ENCODE measurements around the gene HOXB3.
A peak's percentile ranks its signal among the peaks of the same experiment; 100 is the strongest.
"Not testable (repeated sequence)": the region's sequence is repeated elsewhere in the genome, so short reads cannot be mapped to it uniquely, and the experiment has no call there.

The HOXB3 gene

DNA sequence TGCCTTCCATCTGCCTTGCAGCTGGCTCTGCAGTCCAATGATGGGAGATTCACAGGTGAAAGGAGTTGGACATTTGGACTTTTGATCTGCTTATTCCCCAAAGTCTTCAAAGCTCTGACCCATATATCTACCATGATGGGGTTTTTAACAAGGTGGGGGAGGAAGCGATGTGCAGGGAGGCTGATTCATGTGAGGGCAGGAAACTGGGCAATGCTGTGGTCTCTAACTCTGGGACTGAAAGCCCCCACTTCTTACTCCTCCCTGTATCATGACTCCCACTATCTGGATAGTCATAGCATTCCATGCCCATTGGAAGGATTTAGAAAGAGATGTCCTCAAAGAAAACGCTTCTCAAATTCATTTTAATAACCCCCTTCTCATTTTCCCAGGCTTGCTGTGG is 75.6 kb downstream of the HOXB3 start:
- no peak for DNase-seq

DNA sequence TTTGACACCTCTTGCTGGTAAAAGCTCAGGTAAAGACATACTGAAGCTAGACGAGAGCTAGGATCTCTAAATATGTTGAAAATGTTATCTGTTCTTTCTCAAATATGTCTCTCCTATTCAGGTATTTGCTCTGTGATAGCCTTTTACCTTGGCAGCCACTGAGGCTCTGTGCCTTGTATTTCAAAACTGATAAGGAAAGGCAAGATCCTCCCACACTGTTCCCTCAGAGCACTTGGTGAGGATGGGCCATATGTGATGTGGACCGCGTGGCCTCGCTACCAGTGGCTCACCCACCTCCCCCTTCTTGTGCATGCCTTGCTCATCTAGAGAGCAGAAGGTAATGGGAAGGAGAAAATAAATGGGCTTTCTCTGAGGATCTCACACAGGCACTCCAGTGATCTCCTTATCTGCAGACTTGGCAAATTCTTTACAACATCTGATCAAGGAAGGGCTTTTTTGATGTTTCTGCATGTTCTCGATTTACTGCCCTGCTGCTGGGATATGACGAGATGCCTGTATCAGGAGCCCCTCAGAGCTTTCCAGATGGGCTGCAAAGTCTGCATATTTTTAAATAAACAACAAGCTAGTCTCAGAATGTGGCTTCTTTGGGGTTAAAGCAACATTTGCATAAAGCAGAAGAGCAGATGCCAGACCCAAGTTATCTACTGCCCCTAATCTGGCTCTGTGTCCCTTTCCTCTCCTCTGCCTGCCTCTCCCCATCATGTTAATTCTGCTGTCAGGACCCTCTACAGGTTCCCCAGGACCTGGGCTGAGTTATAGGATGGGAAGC is 76.2 kb downstream of the HOXB3 start:
- no peak for DNase-seq

DNA sequence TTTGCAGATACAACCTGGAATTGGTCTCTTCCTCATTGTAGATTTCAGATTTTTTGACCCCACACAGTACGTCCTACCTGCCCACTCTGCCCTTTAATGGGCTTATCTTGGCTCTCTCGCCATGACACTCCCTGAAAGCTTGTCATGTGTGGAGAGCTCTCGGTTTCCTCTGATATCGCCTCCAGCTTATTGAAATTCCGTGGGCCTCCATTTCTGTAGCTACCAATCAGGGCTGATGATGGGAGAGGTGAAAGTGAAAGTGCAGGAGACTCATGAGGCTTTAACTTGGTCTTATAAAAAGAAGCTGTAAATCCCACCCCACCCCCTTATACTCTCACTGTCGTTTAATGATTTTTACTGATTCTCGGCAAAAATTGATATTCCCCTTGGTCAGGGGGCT is 76.9 kb downstream of the HOXB3 start:
- DNase-seq = peak; percentile 29

DNA sequence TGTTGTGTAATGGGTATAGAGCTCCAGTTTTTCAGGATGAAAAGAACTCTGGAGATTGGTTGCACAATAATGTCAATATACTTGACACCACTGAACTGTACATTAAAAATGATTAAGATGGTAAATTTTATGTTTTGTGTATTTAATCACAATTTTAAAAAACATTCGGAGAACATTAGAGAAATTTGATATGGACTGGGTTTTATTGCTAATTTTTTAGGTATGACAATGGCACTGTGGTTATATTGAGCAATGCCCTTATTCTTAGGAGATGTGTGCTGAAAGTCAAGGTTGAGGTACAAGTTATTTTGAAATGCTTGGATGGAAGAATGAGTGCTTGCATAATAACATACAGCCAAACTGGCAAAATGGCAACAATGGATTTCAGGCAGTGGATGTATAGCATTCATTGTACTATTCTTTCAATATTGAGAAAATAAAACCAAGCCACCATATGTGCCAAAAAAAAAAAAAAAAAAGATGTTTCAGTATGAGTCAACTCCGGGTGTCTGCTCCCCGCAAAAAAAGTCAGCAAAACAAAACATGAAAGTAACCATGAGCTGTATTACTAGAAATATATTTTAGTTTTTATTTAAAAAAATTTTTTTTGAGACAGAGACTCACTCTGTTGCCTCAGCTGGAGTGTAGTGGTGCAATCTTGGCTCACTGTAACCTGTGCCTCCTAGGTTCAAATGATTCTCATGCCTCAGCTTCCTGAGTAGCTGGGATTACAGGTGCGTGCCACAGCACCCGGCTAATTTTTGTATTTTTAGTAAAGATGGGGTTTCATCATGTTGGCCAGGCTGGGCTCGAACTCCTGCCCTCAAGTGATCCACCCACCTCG is 79.1 kb downstream of the HOXB3 start:
- peak; percentile 47 for DNase-seq

DNA sequence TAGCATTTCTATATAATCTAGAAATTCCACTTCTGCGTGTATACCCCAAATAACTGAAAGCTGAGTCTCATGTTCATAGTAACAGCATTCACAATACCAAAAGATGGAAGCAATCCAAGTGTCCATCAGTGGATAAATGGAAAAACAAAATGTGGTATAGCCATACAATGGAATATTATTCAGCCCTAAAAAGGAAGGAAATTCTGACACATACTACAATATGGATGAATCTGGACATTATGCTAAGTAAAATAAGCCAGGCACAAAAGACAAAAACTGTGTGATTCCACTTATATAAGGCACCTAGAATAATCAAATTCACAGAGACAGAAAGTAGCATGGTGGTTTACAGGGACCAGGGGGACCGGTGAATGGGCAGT is 79.7 kb downstream of the HOXB3 start:
- no peak for DNase-seq

DNA sequence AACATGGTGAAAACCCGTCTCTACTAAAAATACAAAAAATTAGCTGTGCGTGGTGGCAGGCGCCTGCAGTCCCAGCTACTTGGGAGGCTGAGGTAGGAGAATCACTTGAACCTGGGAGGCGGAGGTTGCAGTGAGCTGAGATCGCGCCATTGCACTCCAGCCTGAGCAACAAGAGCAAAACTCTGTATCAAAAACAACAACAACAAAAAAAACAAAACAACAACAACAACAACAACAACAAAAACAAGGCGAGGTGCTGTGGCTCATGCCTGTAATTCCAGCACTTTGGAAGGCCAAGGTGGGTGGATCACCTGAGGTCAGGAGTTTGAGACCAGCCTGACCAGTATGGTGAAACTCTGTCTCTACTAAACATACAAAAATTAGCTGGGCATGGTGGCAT is 80.3 kb downstream of the HOXB3 start:
- not testable (repeated sequence) for DNase-seq

DNA sequence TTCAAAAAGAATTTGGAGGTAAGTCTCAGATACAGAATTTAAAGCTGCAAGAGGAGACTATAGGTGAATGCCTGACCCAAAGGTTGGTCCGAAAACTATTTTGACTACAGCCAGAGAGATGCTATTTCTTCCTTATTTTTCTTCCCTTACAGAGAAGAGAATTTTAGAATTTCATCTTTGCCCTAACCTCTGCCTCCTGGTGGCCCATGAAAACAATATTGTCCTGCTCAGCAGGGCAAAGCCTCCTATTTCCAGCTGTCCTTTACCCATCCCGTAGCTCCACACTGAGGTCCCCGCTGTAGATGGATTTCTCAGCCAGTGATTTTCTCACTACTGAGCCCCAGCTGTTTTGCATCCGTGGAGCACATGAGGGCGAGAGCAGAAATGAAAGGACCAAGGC is 83.8 kb downstream of the HOXB3 start:
- no peak for DNase-seq

DNA sequence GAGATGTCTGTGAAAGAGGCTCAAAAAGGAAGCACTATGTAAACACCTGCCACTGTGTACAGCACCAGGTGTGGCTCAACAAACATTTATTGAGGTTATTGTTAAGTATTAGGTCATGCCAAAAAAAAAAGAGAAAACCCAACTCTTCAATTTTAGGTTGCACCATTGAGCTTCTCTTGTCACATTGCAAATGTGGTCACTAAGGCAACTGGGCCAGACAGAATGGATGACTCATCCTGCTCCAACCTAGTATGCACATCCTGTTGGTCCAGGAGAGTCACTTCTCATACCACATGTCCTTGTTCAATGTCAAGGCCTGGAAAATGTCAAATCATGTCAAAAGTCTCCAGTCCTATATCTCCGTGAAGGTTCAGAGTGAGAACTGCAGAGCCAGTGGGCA is 84.3 kb downstream of the HOXB3 start:
- no peak for DNase-seq

DNA sequence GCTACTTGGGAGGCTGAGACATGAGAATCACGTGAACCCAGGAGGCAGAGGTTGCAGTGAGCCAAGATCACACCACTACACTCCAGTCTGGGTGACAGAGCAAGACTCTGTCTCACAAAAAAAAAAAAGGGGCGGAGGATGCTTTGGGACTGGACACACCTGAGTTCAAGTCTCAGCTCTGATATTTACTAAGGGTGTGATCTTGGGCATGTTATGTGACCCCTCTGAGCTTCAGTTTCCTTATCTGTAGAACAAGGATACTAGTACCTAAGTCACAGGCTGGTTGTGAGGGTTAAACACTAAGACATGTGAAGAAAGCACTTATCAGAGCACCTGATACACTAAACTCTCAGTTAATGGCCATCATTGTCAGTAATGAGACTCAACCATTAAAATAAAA is 85.1 kb downstream of the HOXB3 start:
- no peak for DNase-seq

DNA sequence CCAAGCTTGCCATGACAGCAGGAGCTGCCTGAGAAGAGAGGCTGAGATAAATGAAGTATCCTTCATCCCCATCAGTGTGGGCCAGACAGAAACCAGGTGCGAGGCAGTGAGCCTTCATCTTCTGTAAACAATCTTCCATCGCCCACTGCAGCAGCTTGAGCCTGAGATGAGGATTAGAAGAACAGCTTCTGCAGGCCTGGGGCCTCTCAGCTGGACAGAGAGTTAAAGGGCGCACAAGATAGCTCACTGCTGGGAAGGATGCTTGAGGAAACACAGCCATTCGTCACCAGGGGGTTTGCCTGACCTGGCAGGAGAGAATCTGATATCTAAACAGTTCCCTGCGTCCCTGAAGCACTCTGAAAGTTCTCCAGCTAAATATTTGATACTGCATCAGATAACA is 86.3 kb downstream of the HOXB3 start:
- no peak for DNase-seq

DNA sequence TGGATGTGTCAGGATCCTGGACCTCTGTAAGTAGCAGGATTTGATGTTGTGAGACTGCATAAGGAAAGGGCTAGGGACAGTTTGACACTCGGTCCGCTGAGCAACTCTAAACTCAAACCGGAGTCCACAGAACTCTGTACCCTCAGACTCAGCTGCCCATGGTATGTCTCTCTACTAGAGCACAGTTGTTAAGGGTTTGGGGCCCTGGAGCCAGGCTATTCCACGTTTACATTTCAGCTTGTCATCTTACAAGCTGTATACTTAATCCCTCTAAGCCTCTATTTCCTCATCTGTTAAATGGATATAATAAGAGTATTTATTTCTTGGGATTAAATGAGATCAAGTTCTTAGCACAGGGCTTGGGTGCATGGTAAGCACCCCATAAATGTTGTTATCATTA is 87.1 kb downstream of the HOXB3 start:
- DNase-seq = no peak

DNA sequence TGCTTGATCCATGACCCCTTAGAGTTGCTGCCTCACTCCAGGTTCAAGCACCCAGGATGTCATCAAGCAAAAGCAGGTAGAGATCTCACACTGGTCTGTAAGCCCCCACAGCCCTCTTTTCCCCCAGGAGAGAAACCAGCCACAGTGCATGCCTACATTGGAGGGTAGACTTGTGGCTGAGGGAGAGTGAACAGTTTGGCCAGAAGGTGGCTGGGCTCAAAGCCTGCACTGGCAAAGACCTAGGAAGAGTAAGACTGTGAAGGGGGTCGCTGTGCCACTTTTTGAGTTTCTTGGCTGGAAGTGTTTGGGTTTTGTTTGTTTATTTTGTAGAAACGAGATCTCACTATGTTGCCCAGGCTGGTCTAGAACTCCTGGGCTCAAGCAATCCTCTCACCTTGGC is 87.7 kb downstream of the HOXB3 start:
- no peak for DNase-seq

DNA sequence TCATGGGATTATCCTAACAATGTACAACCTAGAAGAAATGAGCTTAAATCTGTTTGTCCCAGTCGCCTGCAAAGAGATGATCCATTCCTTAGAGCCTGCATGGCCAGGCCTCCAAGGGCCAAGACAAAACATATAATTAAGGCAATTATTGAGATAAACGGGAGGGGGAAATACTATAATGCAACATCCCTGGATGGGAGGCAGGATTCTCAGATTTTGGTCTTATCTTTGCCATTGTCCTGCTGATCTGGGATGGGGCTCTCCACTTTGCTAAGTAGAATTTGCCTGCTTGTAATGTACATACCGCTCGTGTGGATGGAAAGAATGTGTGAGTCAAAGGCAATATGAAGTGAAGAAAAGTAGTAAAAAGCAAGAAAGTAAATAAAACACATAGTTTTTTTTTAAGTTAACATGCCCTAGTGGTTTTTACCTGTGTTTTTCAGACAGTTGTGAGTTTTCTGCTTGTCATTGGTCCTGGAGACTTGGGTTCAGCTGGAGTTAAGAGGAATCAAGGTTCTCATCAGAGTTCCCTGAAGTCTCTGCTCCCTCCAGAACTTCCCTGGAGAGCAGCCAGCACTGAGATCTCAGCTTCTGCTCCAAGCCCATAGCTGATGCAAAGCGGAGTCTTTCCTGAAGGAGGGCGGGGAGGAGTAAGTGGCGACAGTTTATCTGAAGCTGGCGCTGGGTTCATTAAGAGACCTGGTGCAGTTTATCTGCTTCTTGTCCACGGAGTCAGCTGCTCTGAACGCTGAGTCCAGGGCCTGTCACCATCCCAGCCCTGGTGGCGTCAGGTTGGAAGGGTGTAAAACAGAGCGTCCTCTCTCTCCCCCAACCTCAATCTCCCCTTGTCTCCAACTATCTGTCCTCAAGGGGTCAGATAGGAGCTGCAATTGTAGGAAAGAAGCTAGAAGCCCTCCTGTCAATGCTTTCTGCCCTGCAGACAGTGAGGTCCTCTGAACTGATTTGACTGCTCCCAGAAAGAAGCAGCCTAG is 89.3 kb downstream of the HOXB3 start:
- DNase-seq = no peak

DNA sequence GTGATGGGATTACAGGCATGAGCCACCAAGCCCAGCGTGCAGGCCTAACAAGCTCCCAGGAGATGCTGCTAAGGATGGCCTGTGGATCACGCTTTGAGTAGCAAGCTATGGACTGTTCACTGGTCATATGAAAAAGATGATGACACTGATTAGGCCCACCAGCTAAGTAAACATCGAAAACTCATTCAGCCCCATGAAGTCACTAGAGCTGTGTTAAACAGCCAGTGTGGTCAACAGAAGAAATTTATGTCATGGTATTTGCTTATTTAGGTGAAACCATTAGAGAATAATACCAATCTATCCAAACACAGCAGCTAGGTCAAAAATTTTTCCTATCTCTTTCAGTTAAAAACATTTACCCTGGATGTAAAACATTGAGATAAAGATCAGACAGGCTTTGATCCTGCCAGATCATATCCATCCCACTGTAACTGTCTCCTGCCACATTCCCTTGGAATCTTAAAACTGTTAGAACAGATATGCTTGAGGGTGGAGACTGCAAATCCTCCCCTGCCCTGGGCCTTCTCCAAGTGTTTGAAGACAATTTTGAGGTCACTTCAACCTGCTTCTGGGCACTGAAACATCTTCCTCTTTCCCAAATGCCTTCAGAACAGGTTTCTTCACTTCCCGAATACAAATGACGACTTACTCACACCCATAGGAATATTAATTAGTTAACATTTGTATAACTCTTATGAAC is 90.2 kb downstream of the HOXB3 start:
- no peak for DNase-seq

DNA sequence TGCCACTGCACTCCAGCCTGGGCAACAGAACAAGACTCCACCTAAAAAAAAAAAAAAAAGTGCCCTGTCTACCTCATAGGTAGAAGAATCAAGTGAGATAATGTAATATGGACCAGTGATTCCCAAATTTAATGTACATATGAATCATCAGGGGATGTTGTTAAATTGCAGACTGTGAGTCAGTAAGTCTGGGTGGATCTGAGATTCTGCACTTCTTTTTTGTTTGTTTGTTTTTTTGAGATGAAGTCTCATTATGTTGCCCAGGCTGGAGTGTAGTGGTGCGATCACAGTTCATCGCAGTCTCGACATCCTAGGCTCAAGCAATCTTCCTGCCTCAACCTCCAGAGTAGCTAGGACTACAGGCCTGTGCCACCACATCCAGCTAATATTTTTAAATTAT is 90.8 kb downstream of the HOXB3 start:
- DNase-seq = no peak

Measured in activated naive CD4-positive, alpha-beta T cell treated with anti-CD3 and anti-CD28 coated beads, Interleukin-2, amount 50 U/mL, for 16 hours (primary cell).